ENCODE measurements around the gene ADAMTS9.

The ADAMTS9 gene

GRCh38 chr3:64650715-64651114 is 37.1 kb downstream of the ADAMTS9 start:
- no peak for DNase-seq

GRCh38 chr3:64650096-64650622 is 37.6 kb downstream of the ADAMTS9 start:
- DNase-seq: no peak

GRCh38 chr3:64648927-64649906 is 38.6 kb downstream of the ADAMTS9 start:
- DNase-seq: no peak

- no peak for DNase-seq
Observed at GRCh38 chr3:64647825-64648224, 40.0 kb downstream of the ADAMTS9 start.

GRCh38 chr3:64645243-64645642 is 42.6 kb downstream of the ADAMTS9 start:
- DNase-seq: no peak

GRCh38 chr3:64644483-64644882 is 43.3 kb downstream of the ADAMTS9 start:
- no peak for DNase-seq

GRCh38 chr3:64642327-64643151 is 45.3 kb downstream of the ADAMTS9 start:
- no peak for DNase-seq

GRCh38 chr3:64638981-64639481 is 48.8 kb downstream of the ADAMTS9 start:
- DNase-seq: no peak

GRCh38 chr3:64638511-64638910 is 49.3 kb downstream of the ADAMTS9 start:
- DNase-seq: no peak

GRCh38 chr3:64634417-64634816 is 53.4 kb downstream of the ADAMTS9 start:
- no peak for DNase-seq

- DNase-seq: no peak
Observed at GRCh38 chr3:64631951-64632350, 55.8 kb downstream of the ADAMTS9 start.

- no peak for DNase-seq
Observed at GRCh38 chr3:64627471-64628321, 60.1 kb downstream of the ADAMTS9 start.

- DNase-seq: no peak
Observed at GRCh38 chr3:64627042-64627441, 60.8 kb downstream of the ADAMTS9 start.

GRCh38 chr3:64625381-64625780 is 62.4 kb downstream of the ADAMTS9 start:
- no peak for DNase-seq

- no peak for DNase-seq
Observed at GRCh38 chr3:64623125-64623524, 64.7 kb downstream of the ADAMTS9 start.

GRCh38 chr3:64621726-64622395 is 65.9 kb downstream of the ADAMTS9 start:
- no peak for DNase-seq

GRCh38 chr3:64621275-64621674 is 66.5 kb downstream of the ADAMTS9 start:
- no peak for DNase-seq

GRCh38 chr3:64620020-64620419 is 67.8 kb downstream of the ADAMTS9 start:
- DNase-seq: no peak

GRCh38 chr3:64619216-64619615 is 68.6 kb downstream of the ADAMTS9 start:
- DNase-seq: no peak

GRCh38 chr3:64617610-64618009 is 70.2 kb downstream of the ADAMTS9 start:
- no peak for DNase-seq

- DNase-seq: no peak
Observed at GRCh38 chr3:64616953-64617352, 70.8 kb downstream of the ADAMTS9 start.

Data from stimulated activated CD4-positive, alpha-beta T cell treated with anti-CD3 and anti-CD28 coated beads, Interleukin-4, amount 100 ng/mL, for 4 hours (primary cell).